Liver (tissue), 9 donors: ENCODE measurements around the gene PLB1. TPM values are rescaled to one million over a fixed set of nuclear protein-coding genes. Genes with fewer than 3 reads are reported as not detected.

Source experiments
- DNase-seq: peaks from one replicate; pipeline ENCODE4 v3.0.0-alpha.2; 2017; ENCODE audit warnings: low spot score
- H3K27ac ChIP-seq, 2 donors: one replicate each; pipeline ENCODE4 v1.7.0; 2013; ENCODE audit warnings: inconsistent platforms in 2 of 2, low read length in 2 of 2, control low read depth in 1 of 2, low read depth in 1 of 2, mild to moderate bottlenecking in 1 of 2
- H3K27me3 ChIP-seq, 4 donors: one replicate each; pipeline versions ENCODE4 v1.6.1 to v1.7.0; 2013; ENCODE audit warnings: low read length in 3 of 4, inconsistent platforms in 1 of 4, mild to moderate bottlenecking in 1 of 4, moderate library complexity in 1 of 4; ENCODE audit not compliant: control insufficient read depth in 4 of 4, insufficient read depth in 4 of 4
- H3K36me3 ChIP-seq, 4 donors: one replicate each; pipeline versions ENCODE4 v1.6.1 to v1.7.0; 2013; ENCODE audit warnings: low read length in 3 of 4, mild to moderate bottlenecking in 3 of 4, low read depth in 1 of 4, moderate library complexity in 1 of 4; ENCODE audit not compliant: control insufficient read depth in 4 of 4, insufficient read depth in 3 of 4
- H3K4me1 ChIP-seq, 4 donors: one replicate each; pipeline versions ENCODE4 v1.6.1 to v1.7.0; 2013; ENCODE audit warnings: low read length in 3 of 4, mild to moderate bottlenecking in 3 of 4, moderate library complexity in 1 of 4; ENCODE audit not compliant: control insufficient read depth in 4 of 4, insufficient read depth in 4 of 4
- H3K4me3 ChIP-seq, 3 donors: one replicate each; pipeline versions ENCODE4 v1.6.1 to v1.7.0; 2013; ENCODE audit warnings: low read length in 3 of 3, control low read depth in 1 of 3, low read depth in 1 of 3, mild to moderate bottlenecking in 1 of 3
- H3K9ac ChIP-seq, 2 donors: one replicate each; pipeline ENCODE4 v1.7.0; 2013; ENCODE audit warnings: low read length in 2 of 2, mild to moderate bottlenecking in 2 of 2, moderate library complexity in 2 of 2, control low read depth in 1 of 2, low read depth in 1 of 2
- H3K9me3 ChIP-seq, 4 donors: one replicate each; pipeline versions ENCODE4 v1.6.1 to v1.7.0; 2013; ENCODE audit warnings: low read length in 3 of 4; ENCODE audit not compliant: control insufficient read depth in 4 of 4
- ATF3 ChIP-seq: IDR thresholded peaks from 2 replicates; pipeline ENCODE4 v1.6.1; 2016; ENCODE audit warnings: antibody characterized with exemption
- CTCF ChIP-seq: fragments of 150-350 bp; IDR thresholded peaks from 2 replicates; pipeline ENCODE4 v1.5.1; 2017; ENCODE audit warnings: improper control_type of control experiment, low read depth, low read length; ENCODE audit not compliant: missing input control
- EGR1 ChIP-seq, 2 donors: IDR thresholded peaks; 2 replicates each; pipeline ENCODE4 v1.6.1; 2016 to 2018; ENCODE audit warnings: antibody characterized with exemption in 2 of 2, low read depth in 2 of 2
- FOXA1 ChIP-seq: IDR thresholded peaks from 2 replicates; pipeline ENCODE4 v1.6.1; 2016; ENCODE audit warnings: antibody characterized with exemption
- FOXA2 ChIP-seq: IDR thresholded peaks from 2 replicates; pipeline ENCODE4 v1.6.1; 2016; ENCODE audit warnings: antibody characterized with exemption
- GABPA ChIP-seq, 2 donors: IDR thresholded peaks in 1 of 2; conservative IDR thresholded peaks in 1 of 2; 2 replicates each; pipeline ENCODE4 v1.6.1; 2016; ENCODE audit warnings: antibody characterized with exemption in 2 of 2, mild to moderate bottlenecking in 1 of 2, moderate library complexity in 1 of 2
- HNF4A ChIP-seq, 2 donors: conservative IDR thresholded peaks; 2 replicates each; pipeline ENCODE4 v1.6.1; 2016; ENCODE audit warnings: antibody characterized with exemption in 2 of 2, mild to moderate bottlenecking in 2 of 2
- HNF4G ChIP-seq: IDR thresholded peaks from 2 replicates; pipeline ENCODE4 v1.6.1; 2016; ENCODE audit warnings: antibody characterized with exemption
- JUND ChIP-seq, 2 donors: IDR thresholded peaks; 2 replicates each; pipeline ENCODE4 v1.6.1; 2016; ENCODE audit warnings: antibody characterized with exemption in 2 of 2
- MAX ChIP-seq: IDR thresholded peaks from 2 replicates; pipeline ENCODE4 v1.6.1; 2016; ENCODE audit warnings: antibody characterized with exemption
- NR2F2 ChIP-seq: IDR thresholded peaks from 2 replicates; pipeline ENCODE4 v1.6.1; 2016; ENCODE audit warnings: antibody characterized with exemption
- RAD21 ChIP-seq, 2 donors: IDR thresholded peaks; 2 replicates each; pipeline ENCODE4 v1.6.1; 2016; ENCODE audit warnings: antibody characterized with exemption in 2 of 2, mild to moderate bottlenecking in 2 of 2
- REST ChIP-seq: IDR thresholded peaks from 2 replicates; pipeline ENCODE4 v1.6.1; 2016; ENCODE audit warnings: antibody characterized with exemption, mild to moderate bottlenecking
- RXRA ChIP-seq, 2 donors: IDR thresholded peaks; 2 replicates each; pipeline ENCODE4 v1.6.1; 2017 to 2018; ENCODE audit warnings: antibody characterized with exemption in 2 of 2, mild to moderate bottlenecking in 1 of 2
- SP1 ChIP-seq: IDR thresholded peaks from 2 replicates; pipeline ENCODE4 v1.6.1; 2018; ENCODE audit warnings: antibody characterized with exemption, mild to moderate bottlenecking
- TAF1 ChIP-seq: conservative IDR thresholded peaks from 2 replicates; pipeline ENCODE4 v1.6.1; 2016; ENCODE audit warnings: antibody characterized with exemption, mild to moderate bottlenecking
- YY1 ChIP-seq: IDR thresholded peaks from 2 replicates; pipeline ENCODE4 v1.6.1; 2016; ENCODE audit warnings: antibody characterized with exemption, mild to moderate bottlenecking
- ZBTB33 ChIP-seq: IDR thresholded peaks from 2 replicates; pipeline ENCODE4 v1.6.1; 2016; ENCODE audit warnings: antibody characterized with exemption
- WGBS: extraction: QIAGEN DNeasy Blood & Tissue Kit; methylation state at CpG from one replicate; pipeline ENCODE4 v1.1.7; 2013; 5-methylcytosine and 5-hydroxymethylcytosine counted together
- polyA plus RNA-seq, 2 donors: library from polyadenylated mRNA; stranded (reverse) in 1 of 2; unstranded in 1 of 2; fragments of 200-250 nt in 1 of 2; fragments of >200 nt in 1 of 2; fragmentation: Nextera tagmentation in 1 of 2; extraction: Ambion mirVana in 1 of 2; gene quantifications; one replicate each; pipeline versions ENCODE4 v1.2.1 to v1.2.3, GENCODE V29; 2013 to 2015
- total RNA-seq, 2 donors: library from RNA; depleted of rRNA; stranded (reverse); fragments of >200 nt; gene quantifications; one replicate each; pipeline ENCODE4 v1.2.3, GENCODE V29; 2014
- donor health status: healthy.
- donor health status: healthy.
- donor health status: healthy.
- donor health status: healthy.
- donor health status: healthy.

Gene PLB1
- total and polyA plus RNA-seq, 4 donors, result 0.58 to 4.5 (median 1.6) TPM

- H3K27me3 ChIP-seq, result no peaks in the 10 kb centered on the region
- WGBS, result 75% methylated on average over 5 of the region's 5 CpGs
- H3K36me3 ChIP-seq, result no peaks in the 10 kb centered on the region
- H3K9ac ChIP-seq, result no peak overlapping the region
- H3K4me3 ChIP-seq, result no peak overlapping the region
- no peak for DNase-seq
- H3K9me3 ChIP-seq, result peaks cover 0 to 3% (median under 1%) of the 10 kb centered on the region in 4 donors
- no peak for TF ChIP-seq GABPA (IDR thresholded peaks at IDR 0.05 in 1 of 2, conservative IDR thresholded peaks at IDR 0.05 in 1 of 2)
- TF ChIP-seq FOXA1, result no peak
- TF ChIP-seq MAX, result no peak
- TF ChIP-seq RAD21 (IDR thresholded peaks at IDR 0.05), result no peak
- TF ChIP-seq TAF1, result no peak
- no peak for TF ChIP-seq HNF4G
- TF ChIP-seq NR2F2, result no peak
- no peak for TF ChIP-seq HNF4A (conservative IDR thresholded peaks at IDR 0.05)
- TF ChIP-seq YY1, result no peak
- TF ChIP-seq FOXA2, result no peak
- no peak for TF ChIP-seq ATF3
- no peak for TF ChIP-seq ZBTB33
- no peak for TF ChIP-seq SP1
- TF ChIP-seq JUND (IDR thresholded peaks at IDR 0.05), result no peak
- H3K4me1 ChIP-seq, result no peaks in the 10 kb centered on the region
- H3K27ac ChIP-seq, result no peak overlapping the region
Observed at GRCh38 chr2:28480403-28481049, 15.3 kb upstream of the PLB1 start.

GRCh38 chr2:28481905-28482304 is 14.0 kb upstream of the PLB1 start:
- no peaks in the 10 kb centered on the region for H3K27me3 ChIP-seq
- no peak overlapping the region for H3K4me3 ChIP-seq
- H3K9ac ChIP-seq, result no peak overlapping the region
- no peaks in the 10 kb centered on the region for H3K36me3 ChIP-seq
- peaks cover 0 to 3% (median under 1%) of the 10 kb centered on the region in 4 donors for H3K9me3 ChIP-seq
- DNase-seq, result no peak
- TF ChIP-seq CTCF, result no peak
- no peak for TF ChIP-seq RAD21 (IDR thresholded peaks at IDR 0.05)
- no peak overlapping the region for H3K27ac ChIP-seq
- H3K4me1 ChIP-seq, result no peaks in the 10 kb centered on the region
- 69% methylated on average over 4 of the region's 4 CpGs for WGBS

- Histone ChIP-seq H3K27me3 (no peaks in the 10 kb centered on the region), H3K9ac (no peak overlapping the region), H3K27ac (no peak overlapping the region), H3K9me3 (peaks cover 0 to 3% (median under 1%) of the 10 kb centered on the region in 4 donors), H3K4me1 (no peaks in the 10 kb centered on the region), H3K36me3 (no peaks in the 10 kb centered on the region), H3K4me3 (no peak overlapping the region)
- WGBS, result 93% methylated on average over 3 of the region's 3 CpGs
- no peak for DNase-seq
- TF ChIP-seq REST (no peak), NR2F2 (no peak), HNF4A (conservative IDR thresholded peaks at IDR 0.05) (no peak), ATF3 (no peak), RXRA (IDR thresholded peaks at IDR 0.05) (no peak), TAF1 (no peak), EGR1 (IDR thresholded peaks at IDR 0.05; ENCODE audit: low read depth in 2 of 2) (no peak), HNF4G (no peak), YY1 (no peak)
Observed at GRCh38 chr2:28484835-28485234, 11.0 kb upstream of the PLB1 start.
